Measurements from ENCODE around the gene PRR36.

Gene PRR36

DNA sequence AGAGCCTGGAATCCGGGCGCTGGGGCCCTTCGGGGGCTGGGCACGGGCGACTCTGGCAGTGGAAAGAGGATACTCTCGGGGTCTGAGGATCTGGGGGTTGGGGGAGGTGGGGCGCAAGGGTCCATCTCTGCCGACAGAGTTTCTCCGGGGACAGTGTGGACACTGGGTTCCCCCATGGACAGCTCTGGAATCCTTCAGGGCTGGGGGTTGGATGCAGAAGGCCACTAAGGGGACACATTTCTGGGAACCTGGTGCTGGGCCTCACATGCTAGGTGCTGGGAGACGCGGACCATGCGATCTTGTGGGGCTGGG lies 42.7 kb upstream of the PRR36 start:
- CTCF ChIA-PET, result interaction anchor here (1.0 to 5.9 kb wide), 9 partner anchors 9 to 86 kb away, joined by 3 to 29 read pairs (median 7); partner anchors contain the start of genes MAP2K7 and TIMM44
- POLR2A ChIA-PET, result interaction anchor here (0.7 kb wide), 1 partner anchor 14 kb away, joined by 3 read pairs; the partner anchor contains the start of gene MAP2K7
- TF ChIP-seq, protein P1, sequence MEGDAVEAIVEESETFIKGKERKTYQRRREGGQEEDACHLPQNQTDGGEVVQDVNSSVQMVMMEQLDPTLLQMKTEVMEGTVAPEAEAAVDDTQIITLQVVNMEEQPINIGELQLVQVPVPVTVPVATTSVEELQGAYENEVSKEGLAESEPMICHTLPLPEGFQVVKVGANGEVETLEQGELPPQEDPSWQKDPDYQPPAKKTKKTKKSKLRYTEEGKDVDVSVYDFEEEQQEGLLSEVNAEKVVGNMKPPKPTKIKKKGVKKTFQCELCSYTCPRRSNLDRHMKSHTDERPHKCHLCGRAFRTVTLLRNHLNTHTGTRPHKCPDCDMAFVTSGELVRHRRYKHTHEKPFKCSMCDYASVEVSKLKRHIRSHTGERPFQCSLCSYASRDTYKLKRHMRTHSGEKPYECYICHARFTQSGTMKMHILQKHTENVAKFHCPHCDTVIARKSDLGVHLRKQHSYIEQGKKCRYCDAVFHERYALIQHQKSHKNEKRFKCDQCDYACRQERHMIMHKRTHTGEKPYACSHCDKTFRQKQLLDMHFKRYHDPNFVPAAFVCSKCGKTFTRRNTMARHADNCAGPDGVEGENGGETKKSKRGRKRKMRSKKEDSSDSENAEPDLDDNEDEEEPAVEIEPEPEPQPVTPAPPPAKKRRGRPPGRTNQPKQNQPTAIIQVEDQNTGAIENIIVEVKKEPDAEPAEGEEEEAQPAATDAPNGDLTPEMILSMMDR (IDR thresholded peaks at IDR 0.05; ENCODE audit: insufficient read depth, low read length, missing control alignments), result no peak
- H3K4me3 ChIP-seq (ENCODE audit: low read depth, low read length), result peak overlapping the region; percentile 41
- DNase-seq (ENCODE audit: low read depth, low spot score), result no peak

DNA sequence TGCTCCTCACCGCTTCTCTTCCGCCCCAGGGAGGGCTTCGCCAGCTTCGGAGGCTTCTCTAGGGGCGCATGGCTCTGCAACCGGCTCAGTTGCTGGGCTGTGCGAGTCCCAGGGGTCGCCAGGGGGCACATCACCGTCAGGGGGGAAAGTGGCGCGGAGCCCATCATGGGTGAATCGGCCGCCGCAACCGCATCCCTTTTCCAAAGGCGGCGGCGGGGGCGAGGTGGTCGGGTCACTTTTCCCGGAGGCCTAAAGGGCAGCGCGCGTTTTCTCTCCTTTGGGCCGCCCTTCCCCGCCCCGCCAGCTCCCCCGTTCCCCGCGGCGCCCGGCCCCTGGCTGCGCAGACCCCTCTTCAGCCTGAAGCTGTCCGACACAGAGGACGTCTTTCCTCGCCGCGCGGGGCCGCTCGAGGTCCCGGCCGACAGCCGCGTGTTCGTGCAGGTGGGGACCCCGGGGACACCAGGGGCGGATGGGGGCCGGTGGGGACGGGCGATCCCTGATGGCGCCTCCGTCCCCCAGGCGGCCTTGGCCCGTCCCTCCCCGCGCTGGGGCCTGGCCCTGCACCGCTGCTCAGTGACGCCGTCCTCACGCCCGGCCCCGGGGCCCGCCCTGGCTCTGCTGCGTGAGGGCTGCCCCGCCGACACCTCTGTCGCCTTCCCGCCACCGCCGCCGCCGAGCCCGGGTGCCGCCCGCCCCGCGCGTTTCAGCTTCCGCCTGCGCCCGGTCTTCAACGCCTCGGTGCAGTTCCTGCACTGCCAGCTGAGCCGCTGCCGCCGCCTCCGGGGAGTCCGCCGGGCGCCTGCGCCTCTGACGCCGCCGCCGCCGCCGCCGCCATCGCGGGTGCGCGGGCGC lies 42.1 kb upstream of the PRR36 start:
- ChIA-PET CTCF (interaction anchor here (1.0 to 3.5 kb wide), 6 partner anchors 8 to 87 kb away, joined by 3 to 18 read pairs (median 6); partner anchors contain the start of gene MAP2K7), POLR2A (interaction anchor here (0.7 to 0.8 kb wide), 2 partner anchors 13 kb away, joined by 3 to 4 read pairs; partner anchors contain the start of gene MAP2K7)
- H3K4me3 ChIP-seq (ENCODE audit: low read depth, low read length), result peak overlapping the region; percentile 45
- DNase-seq (ENCODE audit: low read depth, low spot score), result no peak
- TF ChIP-seq, protein P1 (IDR thresholded peaks at IDR 0.05; ENCODE audit: insufficient read depth, low read length, missing control alignments), result peak; percentile 4

- CTCF ChIA-PET, result interaction anchor here (0.7 to 2.0 kb wide), 3 partner anchors 12 to 61 kb away, joined by 3 to 6 read pairs (median 6); partner anchors contain the start of gene MAP2K7
- POLR2A ChIA-PET, result interaction anchor here (0.8 kb wide), 1 partner anchor 12 kb away, joined by 4 read pairs; the partner anchor contains the start of gene MAP2K7
- TF ChIP-seq, protein P1 (IDR thresholded peaks at IDR 0.05; ENCODE audit: insufficient read depth, low read length, missing control alignments), result no peak
- DNase-seq (ENCODE audit: low read depth, low spot score), result no peak
- H3K4me3 ChIP-seq (ENCODE audit: low read depth, low read length), result peak overlapping the region; percentile 45
Observed at GRCh38 chr19:7915250-7916102, 41.3 kb upstream of the PRR36 start.

DNA sequence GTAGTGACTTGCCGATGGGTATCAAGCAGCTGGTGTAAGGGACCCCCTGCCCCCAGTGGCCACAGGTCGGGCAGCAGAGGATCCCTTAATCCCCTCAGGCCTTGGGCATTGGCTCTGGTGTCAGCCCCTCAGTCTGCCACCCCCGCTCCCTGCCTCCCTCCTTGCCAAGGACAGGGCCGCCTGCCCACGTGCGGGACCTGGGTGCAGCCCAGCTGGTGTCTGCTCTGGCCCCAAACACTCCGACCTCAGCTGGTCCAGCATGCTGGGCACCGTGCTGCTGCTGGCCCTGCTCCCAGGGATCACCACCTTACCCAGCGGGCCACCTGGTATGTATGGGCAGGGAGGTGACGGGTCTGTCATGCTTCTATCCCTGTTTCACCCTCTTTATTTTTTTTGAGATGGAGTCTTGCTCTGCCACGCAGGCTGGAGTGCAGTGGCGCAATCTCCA lies 40.4 kb upstream of the PRR36 start, which contains the start of gene TGFBR3L:
Gene TGFBR3L (plus strand): TSS at position 233 of the 448 bp plus-strand sequence.
- ChIA-PET CTCF (interaction anchor here (0.7 to 2.0 kb wide), 2 partner anchors 11 to 60 kb away, joined by 3 to 6 read pairs; partner anchors contain the start of gene MAP2K7), POLR2A (no interaction called here)
- TF ChIP-seq, protein P1 (IDR thresholded peaks at IDR 0.05; ENCODE audit: insufficient read depth, low read length, missing control alignments), result no peak
- H3K4me3 ChIP-seq (ENCODE audit: low read depth, low read length), result no peak within 1 kb of the TSS
- no peak for DNase-seq (ENCODE audit: low read depth, low spot score)

DNA sequence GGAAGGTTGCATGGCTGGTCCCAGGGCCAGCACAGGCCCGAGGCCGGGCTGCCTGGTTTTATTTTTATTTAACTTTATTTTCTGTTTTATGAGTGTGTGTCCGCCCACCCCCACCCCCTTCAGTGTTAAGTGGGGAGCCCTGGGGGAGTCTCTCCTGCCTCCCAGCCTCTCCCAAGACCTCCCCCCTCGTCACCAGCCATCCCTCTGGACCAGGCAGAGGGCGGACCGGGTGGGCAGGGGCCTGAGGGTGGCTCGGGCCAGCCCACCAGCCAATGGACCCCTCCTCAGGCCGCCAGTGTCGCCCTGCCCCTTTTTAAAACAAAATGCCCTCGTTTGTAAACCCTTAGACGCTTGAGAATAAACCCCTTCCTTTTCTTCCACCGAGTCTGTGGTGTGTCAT lies 39.9 kb upstream of the PRR36 start:
- TF ChIP-seq, protein P1 (IDR thresholded peaks at IDR 0.05; ENCODE audit: insufficient read depth, low read length, missing control alignments), result no peak
- CTCF ChIA-PET, result no interaction called here
- POLR2A ChIA-PET, result no interaction called here
- H3K4me3 ChIP-seq (ENCODE audit: low read depth, low read length), result no peak overlapping the region
- DNase-seq (ENCODE audit: low read depth, low spot score), result no peak

All from AG04449 (cell line).